GM12892 (cell line): ENCODE data around the gene MMUT.

Source experiments
- POLR2A ChIP-seq: IDR thresholded peaks from 2 replicates; pipeline ENCODE4 v1.6.1; 2011; ENCODE audit warnings: low read depth, low read length, control low read depth
- POLR2AphosphoS5 ChIP-seq: IDR thresholded peaks from 2 replicates; pipeline ENCODE4 v1.6.1; 2011; ENCODE audit warnings: low read depth, low read length, control low read depth

DNA sequence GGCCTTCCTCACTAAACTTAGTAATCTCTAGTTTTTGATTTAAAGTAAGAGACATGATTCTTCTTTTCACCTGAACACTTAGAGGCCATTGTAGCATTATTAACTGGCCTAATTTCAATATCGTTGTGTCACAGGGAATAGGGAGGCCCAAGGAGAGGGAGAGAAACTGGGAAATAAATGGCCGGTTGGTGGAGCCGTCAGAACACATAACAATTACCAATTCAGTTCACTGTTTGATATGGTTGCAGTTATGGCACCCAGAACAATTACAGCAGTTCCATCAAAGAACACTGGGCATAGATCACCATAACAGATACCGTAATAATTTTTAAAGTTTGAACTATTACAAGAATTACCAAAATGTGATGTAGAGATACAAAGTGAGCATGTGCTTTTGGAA, 27.6 kb upstream of the MMUT start:
- TF ChIP-seq POLR2A (no peak), POLR2AphosphoS5 (no peak)
